HepG2 (cell line): ENCODE measurements around the gene ZDHHC7. TPM values are rescaled to one million over a fixed set of nuclear protein-coding genes. Genes with fewer than 3 reads are reported as not detected.

Source experiments
- ARNT2 ChIP-seq: sonication (generic); formaldehyde crosslinking; IDR thresholded peaks from 2 replicates; pipeline ENCODE4 v1.8.0; 2022; ENCODE audit warnings: mild to moderate bottlenecking, low read depth, missing genetic modification reagents, moderate library complexity
- FLYWCH1 ChIP-seq: sonication (generic); formaldehyde crosslinking; IDR thresholded peaks from 2 replicates; pipeline ENCODE4 v1.8.1; 2023; ENCODE audit warnings: mild to moderate bottlenecking, missing genetic modification reagents
- FOSL2 ChIP-seq: sonication (generic); formaldehyde crosslinking; IDR thresholded peaks from 2 replicates; pipeline ENCODE4 v1.4.0; 2020; ENCODE audit warnings: missing genetic modification reagents
- GFI1 ChIP-seq: sonication (generic); formaldehyde crosslinking; IDR thresholded peaks from 2 replicates; pipeline ENCODE4 v1.5.0; 2020; ENCODE audit warnings: missing genetic modification reagents, mild to moderate bottlenecking, borderline replicate concordance
- GMEB1 ChIP-seq: sonication (generic); formaldehyde crosslinking; IDR thresholded peaks from 2 replicates; pipeline ENCODE4 v1.5.1; 2020; ENCODE audit warnings: missing genetic modification reagents, mild to moderate bottlenecking, borderline replicate concordance
- MEIS2 ChIP-seq: sonication (generic); formaldehyde crosslinking; IDR thresholded peaks from 2 replicates; pipeline ENCODE4 v1.9.0; 2021; ENCODE audit warnings: mild to moderate bottlenecking, missing genetic modification reagents
- MZF1 ChIP-seq: sonication (generic); formaldehyde crosslinking; IDR thresholded peaks from 2 replicates; pipeline ENCODE4 v1.8.1; 2023; ENCODE audit warnings: mild to moderate bottlenecking, missing genetic modification reagents, borderline replicate concordance
- NPAS2 ChIP-seq: sonication (generic); formaldehyde crosslinking; IDR thresholded peaks from 2 replicates; pipeline ENCODE4 v1.8.0; 2022; ENCODE audit warnings: mild to moderate bottlenecking, missing genetic modification reagents, borderline replicate concordance
- PATZ1 ChIP-seq: sonication (generic); formaldehyde crosslinking; IDR thresholded peaks from 2 replicates; pipeline ENCODE4 v1.4.0; 2020; ENCODE audit warnings: missing genetic modification reagents
- POLR2G ChIP-seq: fragments of 200-400 bp; formaldehyde crosslinking; IDR thresholded peaks from 2 replicates; pipeline ENCODE4 v1.6.1; 2018; ENCODE audit warnings: mild to moderate bottlenecking, low read depth, low read length, moderate library complexity
- RAD51 ChIP-seq: fragments of 450-650 bp; IDR thresholded peaks from 2 replicates; pipeline ENCODE4 v1.6.1; 2016; ENCODE audit warnings: borderline replicate concordance
- TGIF2 ChIP-seq: IDR thresholded peaks from 2 replicates; pipeline ENCODE4 v1.6.1; 2016; ENCODE audit warnings: control low read depth, missing compliant biosample characterization
- ZBTB39 ChIP-seq: sonication (generic); formaldehyde crosslinking; IDR thresholded peaks from 2 replicates; pipeline ENCODE4 v1.5.0; 2020; ENCODE audit warnings: missing genetic modification reagents
- ZFX ChIP-seq: sonication (generic); formaldehyde crosslinking; IDR thresholded peaks from 2 replicates; pipeline ENCODE4 v1.4.0; 2020; ENCODE audit warnings: mild to moderate bottlenecking, low read depth, missing genetic modification reagents, moderate library complexity
- ZNF589 ChIP-seq: sonication (generic); formaldehyde crosslinking; conservative IDR thresholded peaks from 2 replicates; pipeline ENCODE4 v1.8.0; 2022; ENCODE audit warnings: mild to moderate bottlenecking, moderate library complexity, missing genetic modification reagents
- ZNF687 ChIP-seq: sonication (generic); formaldehyde crosslinking; IDR thresholded peaks from 2 replicates; pipeline ENCODE4 v1.5.1; 2020; ENCODE audit warnings: mild to moderate bottlenecking, missing genetic modification reagents, moderate library complexity
- ZNF713 ChIP-seq: sonication (generic); formaldehyde crosslinking; IDR thresholded peaks from 2 replicates; pipeline ENCODE4 v1.4.0; 2020; ENCODE audit warnings: mild to moderate bottlenecking, missing genetic modification reagents
- ZNF749 ChIP-seq: sonication (generic); formaldehyde crosslinking; IDR thresholded peaks from 2 replicates; pipeline ENCODE4 v1.8.0; 2022; ENCODE audit warnings: mild to moderate bottlenecking, missing genetic modification reagents, moderate library complexity, borderline replicate concordance
- ZSCAN21 ChIP-seq: sonication (generic); formaldehyde crosslinking; IDR thresholded peaks from 2 replicates; pipeline ENCODE4 v1.8.0; 2022; ENCODE audit warnings: mild to moderate bottlenecking, missing genetic modification reagents, moderate library complexity, borderline replicate concordance
- polyA plus RNA-seq, 8 experiments: library from polyadenylated mRNA; depleted of rRNA in 3 of 8; stranded (reverse) in 7 of 8; unstranded in 1 of 8; fragments of >200 nt; fragmentation: Illumina TruSeq in 4 of 8; extraction: Trizol in 4 of 8; gene quantifications; 2 replicates each; pipeline versions ENCODE4 v1.2.1 to v1.2.3, GENCODE V29; 2011 to 2016; ENCODE audit warnings: low read depth in 4 of 8, missing spikeins in 1 of 8, mixed read lengths in 1 of 8; ENCODE audit not compliant: insufficient read depth in 1 of 8
- total RNA-seq, 5 experiments: library from RNA; depleted of rRNA; stranded (reverse); fragments of >200 nt; fragmentation: Illumina TruSeq; extraction: Trizol; gene quantifications; 2 replicates each; pipeline ENCODE4 v1.2.3, GENCODE V29; 2016; ENCODE audit warnings: low read depth in 1 of 5

The ZDHHC7 gene
- total and polyA plus RNA-seq, 2 of the 13 experiments (the other 11 are each of a cell fraction or from before 2014, with no cell fraction given): 46.8 to 67.6 TPM

- TF ChIP-seq GFI1 (CRISPR knock-in tag): peak; percentile 46; the same call in 1 of the 2 replicates
- TF ChIP-seq ARNT2: peak; percentile 76
- TF ChIP-seq MZF1 (CRISPR knock-in tag): 0 out of 2 replicates have a peak, but pooled peaks have one; percentile 12
- no peak for TF ChIP-seq FLYWCH1 (CRISPR knock-in tag)
- 0 out of 2 replicates have a peak, but pooled peaks have one; percentile 60 for TF ChIP-seq TGIF2 (CRISPR knock-in tag)
- 0 out of 2 replicates have a peak, but pooled peaks have one; percentile 8 for TF ChIP-seq ZNF589 (CRISPR knock-in tag)
- peak; percentile 80 for TF ChIP-seq POLR2G
- peak; percentile 57; the same call in 1 of the 2 replicates for TF ChIP-seq GMEB1 (CRISPR knock-in tag)
- TF ChIP-seq NPAS2 (CRISPR knock-in tag): no peak
- peak; percentile 49 for TF ChIP-seq FOSL2 (CRISPR knock-in tag)
- TF ChIP-seq ZNF749 (CRISPR knock-in tag): peak; percentile 27; the same call in 1 of the 2 replicates
- TF ChIP-seq ZFX (CRISPR knock-in tag): peak; percentile 92
- peak; percentile 91 for TF ChIP-seq ZNF687 (CRISPR knock-in tag)
- 0 out of 2 replicates have a peak, but pooled peaks have one; percentile 10 for TF ChIP-seq ZBTB39 (CRISPR knock-in tag)
- TF ChIP-seq PATZ1 (CRISPR knock-in tag): peak; percentile 84
- peak; percentile 98 for TF ChIP-seq RAD51
- no peak for TF ChIP-seq ZNF713
- TF ChIP-seq MEIS2: peak; percentile 82; the same call in 1 of the 2 replicates
- 0 out of 2 replicates have a peak, but pooled peaks have one; percentile 45 for TF ChIP-seq ZSCAN21 (CRISPR knock-in tag)
Measured at GRCh38 chr16:85027349-85027957, 16.1 kb upstream of the ZDHHC7 start, which contains the start of gene KIAA0513 (continued).
